ENCODE results near the gene ANP32D. TPM values are rescaled to one million over a fixed set of nuclear protein-coding genes. Genes with fewer than 3 reads are reported as not detected.
A peak's percentile ranks its signal among the peaks of the same experiment; 100 is the strongest.

Gene ANP32D
- total RNA-seq, 1 experiment from 2014 or later, result not detected

DNA sequence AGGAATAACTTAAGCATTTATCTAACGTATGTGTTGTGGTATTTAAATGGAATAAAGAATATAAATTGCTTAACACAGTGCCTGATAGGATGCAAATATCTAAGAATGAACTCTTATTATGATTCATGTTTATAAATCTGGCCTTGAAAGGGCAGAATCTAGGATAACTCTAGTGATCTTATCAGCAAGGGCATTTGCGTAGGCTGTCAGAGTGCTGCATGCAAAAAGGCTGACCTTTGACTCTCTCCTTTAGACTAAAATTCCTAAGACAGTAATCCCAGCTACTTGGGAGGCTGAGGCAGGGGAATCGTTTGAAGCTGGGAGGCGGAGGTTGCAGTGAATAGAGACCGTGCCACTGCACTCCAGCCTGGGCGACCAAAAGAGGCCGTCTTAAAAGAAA is 31.3 kb upstream of the ANP32D start:
- CTCF ChIA-PET, result no interaction called here
- no peaks in the 10 kb centered on the region for H3K36me3 ChIP-seq (ENCODE audit: control insufficient read depth, insufficient read depth, low read length)
- POLR2A ChIA-PET, result no interaction called here
- TF ChIP-seq, protein P1, sequence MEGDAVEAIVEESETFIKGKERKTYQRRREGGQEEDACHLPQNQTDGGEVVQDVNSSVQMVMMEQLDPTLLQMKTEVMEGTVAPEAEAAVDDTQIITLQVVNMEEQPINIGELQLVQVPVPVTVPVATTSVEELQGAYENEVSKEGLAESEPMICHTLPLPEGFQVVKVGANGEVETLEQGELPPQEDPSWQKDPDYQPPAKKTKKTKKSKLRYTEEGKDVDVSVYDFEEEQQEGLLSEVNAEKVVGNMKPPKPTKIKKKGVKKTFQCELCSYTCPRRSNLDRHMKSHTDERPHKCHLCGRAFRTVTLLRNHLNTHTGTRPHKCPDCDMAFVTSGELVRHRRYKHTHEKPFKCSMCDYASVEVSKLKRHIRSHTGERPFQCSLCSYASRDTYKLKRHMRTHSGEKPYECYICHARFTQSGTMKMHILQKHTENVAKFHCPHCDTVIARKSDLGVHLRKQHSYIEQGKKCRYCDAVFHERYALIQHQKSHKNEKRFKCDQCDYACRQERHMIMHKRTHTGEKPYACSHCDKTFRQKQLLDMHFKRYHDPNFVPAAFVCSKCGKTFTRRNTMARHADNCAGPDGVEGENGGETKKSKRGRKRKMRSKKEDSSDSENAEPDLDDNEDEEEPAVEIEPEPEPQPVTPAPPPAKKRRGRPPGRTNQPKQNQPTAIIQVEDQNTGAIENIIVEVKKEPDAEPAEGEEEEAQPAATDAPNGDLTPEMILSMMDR (IDR thresholded peaks at IDR 0.05; ENCODE audit: insufficient read depth in 1 of 2, low read depth in 1 of 2, low read length in 1 of 2, severe bottlenecking in 1 of 2, unreplicated experiment in 1 of 2), result no peak
- peak in 1 of 2 experiments; percentile 19 for DNase-seq
- H3K27ac Mint-ChIP-seq (ENCODE audit: unreplicated experiment), result peak overlapping the region; percentile 69
- H3K4me1 ChIP-seq, result peaks cover 21% of the 10 kb centered on the region
- H3K4me3 ChIP-seq (ENCODE audit: low read depth, low read length), result no peak overlapping the region
- intact Hi-C loops (cut with micrococcal nuclease; ENCODE audit: unreplicated experiment), result loop anchor here (10.0 kb wide), 1 partner anchor 46 kb away; no protein-coding TSS in a partner anchor
- peak overlapping the region; percentile 49 for H3K4me3 Mint-ChIP-seq (ENCODE audit: unreplicated experiment)
- peaks cover 12% of the 10 kb centered on the region for H3K9me3 Mint-ChIP-seq (ENCODE audit: unreplicated experiment)
- H3K27me3 ChIP-seq (replicated peaks; ENCODE audit: control insufficient read depth, insufficient read depth, low read length), result no peaks in the 10 kb centered on the region
- H3K27me3 Mint-ChIP-seq (ENCODE audit: insufficient read depth, unreplicated experiment), result peaks cover 4% of the 10 kb centered on the region
- no TSS peak for BruUV-seq (replicated peaks)
- no peaks in the 10 kb centered on the region for H3K36me3 Mint-ChIP-seq (ENCODE audit: insufficient read depth, unreplicated experiment)
- no peaks in the 10 kb centered on the region for H3K9me3 ChIP-seq
- peaks cover 27% of the 10 kb centered on the region for H3K4me1 Mint-ChIP-seq (ENCODE audit: low read depth, unreplicated experiment)

DNA sequence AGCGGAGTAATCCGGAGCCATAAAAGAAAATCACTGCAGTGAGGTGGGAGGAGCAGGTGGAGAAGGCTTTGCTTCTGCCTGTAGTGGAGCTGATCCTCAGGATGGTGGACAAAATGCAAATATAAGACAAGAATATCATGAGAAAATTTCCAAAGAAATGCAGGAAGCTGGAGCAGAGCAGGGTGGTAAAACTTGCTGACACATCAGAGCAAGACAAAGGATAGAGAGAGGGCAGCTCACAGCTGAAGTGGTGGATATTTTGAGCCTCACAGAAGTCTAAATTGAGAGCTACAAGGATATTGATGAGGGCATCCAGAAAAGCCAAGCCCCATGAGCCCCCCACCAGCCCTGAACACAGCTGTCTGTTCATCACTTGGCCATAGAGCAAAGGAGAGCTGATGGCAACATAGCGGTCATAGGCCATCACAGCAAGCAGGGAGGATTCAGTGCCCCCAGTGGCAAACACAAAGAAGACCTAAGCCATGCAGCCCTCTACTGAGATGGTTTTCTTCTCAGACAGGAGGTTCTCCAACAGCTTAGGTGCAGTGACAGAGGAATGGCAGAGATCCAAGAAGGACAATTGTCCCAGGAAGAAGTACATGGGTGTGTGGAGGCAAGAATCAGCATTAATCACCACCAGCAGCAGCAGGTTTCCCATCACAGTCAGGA is 30.0 kb upstream of the ANP32D start:
- H3K27ac Mint-ChIP-seq (ENCODE audit: unreplicated experiment), result peak overlapping the region; percentile 51
- no peaks in the 10 kb centered on the region for H3K9me3 Mint-ChIP-seq (ENCODE audit: unreplicated experiment)

DNA sequence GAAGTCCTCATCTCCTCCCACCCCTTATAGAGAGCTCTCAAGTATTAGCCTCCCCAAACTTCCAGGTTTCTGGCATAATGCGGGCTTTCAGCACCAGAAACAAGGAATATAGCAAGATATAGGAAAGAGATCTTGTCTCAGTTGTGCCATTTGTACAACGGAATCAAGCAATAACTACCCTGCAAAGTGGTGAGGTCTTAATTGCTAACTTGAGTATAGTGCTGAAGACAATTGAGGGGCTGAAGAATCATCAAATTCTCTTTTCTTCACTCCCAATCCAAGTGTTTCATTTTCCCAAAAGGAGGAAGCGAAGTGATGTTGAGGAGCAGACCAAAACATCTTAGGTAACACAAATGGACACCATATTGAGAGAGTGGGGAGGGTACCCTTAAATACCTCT is 26.8 kb upstream of the ANP32D start:
- Mint-ChIP-seq H3K9me3 (ENCODE audit: unreplicated experiment) (peaks cover 11% of the 10 kb centered on the region), H3K27me3 (ENCODE audit: insufficient read depth, unreplicated experiment) (no peaks in the 10 kb centered on the region), H3K4me3 (ENCODE audit: unreplicated experiment) (no peak overlapping the region), H3K36me3 (ENCODE audit: insufficient read depth, unreplicated experiment) (no peaks in the 10 kb centered on the region), H3K27ac (ENCODE audit: unreplicated experiment) (no peak overlapping the region), H3K4me1 (ENCODE audit: low read depth, unreplicated experiment) (peaks cover 22% of the 10 kb centered on the region)
- ChIA-PET CTCF (no interaction called here), POLR2A (no interaction called here)
- DNase-seq, result no peak
- intact Hi-C loops (cut with micrococcal nuclease; ENCODE audit: unreplicated experiment), result loop anchor here (10.0 kb wide), 1 partner anchor 51 kb away; no protein-coding TSS in a partner anchor
- no peak overlapping the region for H3K4me3 ChIP-seq (ENCODE audit: low read depth, low read length)
- BruUV-seq (replicated peaks), result no TSS peak
- TF ChIP-seq, protein P1 (IDR thresholded peaks at IDR 0.05; ENCODE audit: insufficient read depth in 1 of 2, low read depth in 1 of 2, low read length in 1 of 2, severe bottlenecking in 1 of 2, unreplicated experiment in 1 of 2), result no peak
- H3K4me1 ChIP-seq, result peaks cover 18% of the 10 kb centered on the region
- H3K36me3 ChIP-seq (ENCODE audit: control insufficient read depth, insufficient read depth, low read length), result no peaks in the 10 kb centered on the region
- H3K27me3 ChIP-seq (replicated peaks; ENCODE audit: control insufficient read depth, insufficient read depth, low read length), result no peaks in the 10 kb centered on the region
- no peaks in the 10 kb centered on the region for H3K9me3 ChIP-seq

More for the DNA sequence above, 30.0 kb upstream of the ANP32D start:
- BruUV-seq (replicated peaks), result no TSS peak
- H3K4me1 ChIP-seq, result peaks cover 21% of the 10 kb centered on the region
- peaks cover 27% of the 10 kb centered on the region for H3K4me1 Mint-ChIP-seq (ENCODE audit: low read depth, unreplicated experiment)
- H3K36me3 ChIP-seq (ENCODE audit: control insufficient read depth, insufficient read depth, low read length), result no peaks in the 10 kb centered on the region
- no peaks in the 10 kb centered on the region for H3K27me3 ChIP-seq (replicated peaks; ENCODE audit: control insufficient read depth, insufficient read depth, low read length)
- no peaks in the 10 kb centered on the region for H3K36me3 Mint-ChIP-seq (ENCODE audit: insufficient read depth, unreplicated experiment)
- H3K4me3 Mint-ChIP-seq (ENCODE audit: unreplicated experiment), result no peak overlapping the region
- peak in 1 of 2 experiments; percentile 29 for DNase-seq
- no peak overlapping the region for H3K4me3 ChIP-seq (ENCODE audit: low read depth, low read length)
- intact Hi-C loops (cut with micrococcal nuclease; ENCODE audit: unreplicated experiment), result loop anchor here (2.0 to 10.0 kb wide), 2 partner anchors 20 to 48 kb away; no protein-coding TSS in a partner anchor
- no peaks in the 10 kb centered on the region for H3K27me3 Mint-ChIP-seq (ENCODE audit: insufficient read depth, unreplicated experiment)
- H3K9me3 ChIP-seq, result no peaks in the 10 kb centered on the region
- TF ChIP-seq, protein P1 (IDR thresholded peaks at IDR 0.05; ENCODE audit: insufficient read depth in 1 of 2, low read depth in 1 of 2, low read length in 1 of 2, severe bottlenecking in 1 of 2, unreplicated experiment in 1 of 2), result peak in 1 of 2 experiments; percentile 34
- ChIA-PET POLR2A (no interaction called here), CTCF (interaction anchor here (0.7 kb wide), 1 partner anchor 176 kb away, joined by 5 read pairs; no protein-coding TSS in a partner anchor)
